ENCODE results near the gene DYNC1I2. TPM values are rescaled to one million over a fixed set of nuclear protein-coding genes. Genes with fewer than 3 reads are reported as not detected.

DYNC1I2 gene
- total and polyA plus RNA-seq, 2 of the 4 experiments (the other 2 are of a cell fraction): 110 to 114 TPM

- Histone ChIP-seq H2AFZ (replicated peaks; ENCODE audit: low read length, poor library complexity) (no peak overlapping the region), H3K36me3 (ENCODE audit: control insufficient read depth, insufficient read depth, low read length) (peaks cover 5% of the 10 kb centered on the region), H3K9me1 (ENCODE audit: insufficient read depth, low read length) (0 out of 2 replicates have a peak, but pooled peaks cover 4% of the 10 kb centered on the region), H4K20me1 (ENCODE audit: insufficient read depth, low read length) (no peaks in the 10 kb centered on the region), H2BK15ac (ENCODE audit: low read depth, low read length) (no peak overlapping the region), H4K8ac (ENCODE audit: low read depth in 2 of 2, low read length in 2 of 2) (no peak overlapping the region), H2AK9ac (replicated peaks; ENCODE audit: low read depth, low read length, poor library complexity) (no peak overlapping the region), H3K23ac (ENCODE audit: low read depth, low read length) (no peak overlapping the region), H2BK5ac (ENCODE audit: low read depth, low read length, poor library complexity, severe bottlenecking) (no peak overlapping the region), H3K9me3 (ENCODE audit: control insufficient read depth, insufficient read depth, low read length) (no peaks in the 10 kb centered on the region), H3K4ac (ENCODE audit: low read depth, low read length) (no peak overlapping the region), H3K4me2 (ENCODE audit: low read depth, low read length) (no peak overlapping the region), H3K18ac (ENCODE audit: low read depth, low read length) (no peak overlapping the region), H3K56ac (ENCODE audit: extremely low read depth, insufficient read depth, low read length) (no peak overlapping the region), H3K4me3 (ENCODE audit: insufficient read depth, low read depth, low read length) (no peak overlapping the region), H3K27ac (ENCODE audit: insufficient read depth, low read length) (no peak overlapping the region), H2BK20ac (ENCODE audit: low read depth, low read length) (no peak overlapping the region), H2BK120ac (ENCODE audit: low read depth, low read length) (no peak overlapping the region), H2AK5ac (ENCODE audit: low read depth, low read length) (no peak overlapping the region), H4K5ac (ENCODE audit: low read depth, low read length) (no peak overlapping the region), H4K91ac (ENCODE audit: insufficient read depth, low read depth, low read length) (no peak overlapping the region), H3K4me1 (ENCODE audit: control insufficient read depth, insufficient read depth, low read length) (no peaks in the 10 kb centered on the region), H3K14ac (replicated peaks; ENCODE audit: low read depth, low read length) (no peak overlapping the region), H3K27me3 (ENCODE audit: control insufficient read depth, insufficient read depth, low read length) (no peaks in the 10 kb centered on the region), H3K79me1 (ENCODE audit: low read depth in 1 of 2, low read length in 2 of 2) (no peaks in the 10 kb centered on the region), H3K9ac (ENCODE audit: low read depth, low read length) (no peak overlapping the region)
- in situ Hi-C loops (cut with MboI; ENCODE audit: low sequenced_read_pairs) (no loop called here), dilution Hi-C loops (cut with HindIII; ENCODE audit: low sequenced_read_pairs, unreplicated experiment) (no loop called here), intact Hi-C loops (cut with micrococcal nuclease) (no loop called here)
- no TSS peak for BruUV-seq (replicated peaks)
- ChIA-PET POLR2A (ENCODE audit: unreplicated experiment) (no interaction called here), CTCF (no interaction called here)
- no CpG with 5 or more reads among the region's 3 CpGs for WGBS, 2 experiments (ENCODE audit: extremely low coverage in 2 of 2, insufficient read length in 1 of 2)
- no peak for ATAC-seq (ENCODE audit: low read depth)
- TF ChIP-seq POLR2A (IDR thresholded peaks at IDR 0.05; ENCODE audit: low read depth, low read length): no peak
- no peak for TF ChIP-seq USF2 (IDR thresholded peaks at IDR 0.05; ENCODE audit: low read depth, low read length)
- no peak for TF ChIP-seq MXI1 (IDR thresholded peaks at IDR 0.05; ENCODE audit: borderline replicate concordance, low read depth, low read length)
- no peak for TF ChIP-seq MAZ (IDR thresholded peaks at IDR 0.05; ENCODE audit: borderline replicate concordance, low read depth, low read length)
- no peak for TF ChIP-seq SMC3 (IDR thresholded peaks at IDR 0.05; ENCODE audit: low read depth, low read length)
- TF ChIP-seq CEBPB (IDR thresholded peaks at IDR 0.05; ENCODE audit: low read depth, low read length): no peak
- no peak for TF ChIP-seq FOS (IDR thresholded peaks at IDR 0.05; ENCODE audit: low read depth, low read length)
- no peak for DNase-seq
Observed at GRCh38 chr2:171792157-171792556, 104.9 kb downstream of the DYNC1I2 start.
